HG03378 (cell line): ENCODE data around the gene ADCY2.

Source experiments
- ATAC-seq: cut with Tn5 transposase; IDR thresholded peaks from one replicate; pipeline ENCODE4 v1.9.1; 2021; ENCODE audit warnings: mild to moderate bottlenecking, moderate library complexity; ENCODE audit not compliant: unreplicated experiment

Gene ADCY2

DNA sequence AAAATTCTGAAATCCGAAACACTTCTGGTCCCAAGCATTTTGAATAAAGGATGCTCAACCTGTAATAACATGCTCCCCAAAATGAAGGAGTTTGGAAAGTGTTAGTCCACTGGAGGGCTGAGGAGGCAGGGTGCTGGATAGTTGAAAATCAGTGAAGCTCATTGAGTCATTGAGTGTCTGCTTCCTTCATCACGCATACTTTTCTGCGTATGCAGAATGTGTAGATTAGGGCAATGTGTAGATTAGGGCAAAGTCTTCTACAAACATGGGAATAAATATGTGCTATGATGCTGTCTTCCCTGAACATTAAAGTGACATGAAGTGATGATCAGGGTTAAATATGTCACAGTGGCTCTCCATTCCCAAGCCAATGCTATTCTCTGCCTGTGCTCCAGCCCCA is 261.2 kb downstream of the ADCY2 start:
- no peak for ATAC-seq

DNA sequence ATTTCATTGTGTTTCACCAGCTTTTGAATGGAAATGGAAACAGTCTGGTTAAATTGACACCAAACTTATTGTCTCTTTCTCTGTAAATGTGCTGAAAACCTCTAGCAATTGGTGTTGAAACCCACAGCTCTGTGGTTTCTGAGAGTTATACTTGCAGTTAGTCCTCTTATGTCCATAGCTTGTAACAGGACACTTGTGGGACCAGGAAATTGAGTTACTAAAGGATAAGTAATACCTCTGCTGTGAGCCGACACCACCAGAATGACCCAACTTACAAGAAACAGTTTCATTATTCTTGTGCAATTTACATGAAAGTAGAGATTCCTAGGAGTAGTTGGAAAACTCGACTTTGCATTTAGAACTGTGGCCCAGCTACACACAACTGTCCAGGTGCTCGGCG is 263.5 kb downstream of the ADCY2 start:
- ATAC-seq = no peak

DNA sequence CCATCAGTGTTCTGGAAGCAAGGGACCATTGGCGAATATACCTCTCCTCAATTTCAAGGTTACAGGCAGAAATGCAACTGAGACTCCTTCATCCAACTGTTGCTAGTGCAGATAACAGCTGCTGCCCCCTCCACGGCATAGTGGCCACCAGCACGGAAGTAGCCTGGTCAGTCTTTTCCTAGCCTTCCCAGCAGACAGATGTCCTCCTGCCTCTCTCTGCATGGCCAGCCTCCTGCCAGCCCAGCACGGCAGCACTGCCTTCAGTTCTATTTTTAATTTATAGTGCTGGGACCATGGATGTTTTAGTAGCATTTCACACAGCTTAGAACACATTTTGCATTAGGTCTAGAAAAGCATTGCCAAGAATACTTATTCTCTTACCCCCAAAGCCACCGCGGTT is 266.4 kb downstream of the ADCY2 start:
- ATAC-seq = no peak

DNA sequence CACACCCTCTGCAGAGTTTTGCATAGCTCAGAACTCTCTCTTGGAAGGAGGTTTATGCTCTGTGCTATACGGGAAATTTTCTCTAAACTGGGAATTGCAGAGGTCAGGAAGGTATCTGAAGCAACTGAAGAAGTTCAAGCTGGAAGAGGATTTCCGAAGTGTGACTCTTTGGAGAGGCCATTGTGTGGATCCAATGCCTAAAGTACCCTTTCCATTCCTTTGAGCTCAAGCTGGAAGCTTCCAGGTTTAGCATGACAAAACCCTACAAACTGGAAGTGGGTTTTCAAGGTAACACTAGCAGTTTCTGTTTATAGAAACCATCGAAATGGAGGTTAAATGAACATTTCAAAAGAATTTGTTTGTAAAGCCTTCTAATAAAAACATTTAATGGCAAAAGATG is 267.9 kb downstream of the ADCY2 start:
- ATAC-seq = no peak

DNA sequence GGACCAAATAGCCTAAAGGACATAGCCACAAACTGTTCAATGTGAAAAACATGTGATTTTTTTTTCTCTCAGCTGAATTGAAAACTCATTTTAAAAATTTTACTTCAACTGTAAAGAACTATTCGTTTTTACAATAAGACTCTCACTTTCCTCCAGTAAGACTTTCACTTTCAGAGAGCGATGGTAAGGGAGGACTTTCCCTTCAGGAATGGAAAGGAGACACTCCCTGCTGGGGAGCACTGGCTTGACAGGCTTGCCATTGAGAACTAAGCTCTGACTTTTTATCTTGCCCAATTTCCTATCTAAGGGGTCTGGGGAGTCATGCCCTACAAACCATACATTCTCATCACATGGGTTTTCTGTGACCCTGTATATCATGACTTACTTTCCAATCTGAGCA is 268.3 kb downstream of the ADCY2 start:
- ATAC-seq = no peak

DNA sequence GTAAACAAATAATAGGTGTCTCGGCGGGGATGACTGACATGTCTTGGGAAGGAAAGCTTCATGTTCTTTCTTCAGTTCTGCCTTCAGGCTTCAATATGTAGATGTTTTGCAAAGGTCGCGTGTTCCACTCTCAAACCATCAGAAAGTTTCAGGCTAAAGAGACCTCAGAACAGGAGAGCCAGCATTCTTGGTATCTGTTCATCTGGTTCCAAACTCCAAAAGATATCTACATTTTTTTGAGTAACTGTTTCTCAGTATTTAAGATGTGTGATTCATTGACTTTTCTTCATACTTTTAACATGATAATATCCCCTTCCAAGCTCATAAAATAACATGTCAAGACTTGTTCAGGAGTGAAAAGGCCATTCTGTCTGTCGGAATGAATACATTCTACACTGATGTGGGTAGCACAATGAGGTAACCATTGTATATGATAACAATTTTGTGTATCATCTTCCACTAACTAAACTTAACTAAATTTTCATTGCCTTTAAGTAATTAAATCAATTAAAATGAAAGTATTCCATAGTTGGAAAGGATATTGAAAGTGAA is 271.4 kb downstream of the ADCY2 start:
- no peak for ATAC-seq

DNA sequence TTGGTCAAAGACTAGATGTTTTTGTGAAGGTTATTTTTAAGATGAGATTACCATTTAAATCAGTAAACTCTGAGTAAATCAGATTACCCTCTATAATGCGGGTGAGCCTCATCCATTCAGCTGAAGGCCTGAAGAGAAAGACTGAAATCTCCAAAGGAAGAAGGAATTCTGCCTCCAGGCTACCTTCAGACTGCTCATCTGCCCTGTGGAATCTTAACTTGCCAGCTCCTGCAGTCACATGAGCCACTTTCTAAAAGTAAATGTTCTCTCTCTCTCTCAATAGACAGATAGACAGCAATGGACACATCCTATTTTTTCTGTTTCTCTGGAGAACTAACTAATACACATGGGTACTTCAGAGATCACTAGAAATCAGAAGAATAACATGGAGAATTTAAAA is 272.2 kb downstream of the ADCY2 start:
- no peak for ATAC-seq

DNA sequence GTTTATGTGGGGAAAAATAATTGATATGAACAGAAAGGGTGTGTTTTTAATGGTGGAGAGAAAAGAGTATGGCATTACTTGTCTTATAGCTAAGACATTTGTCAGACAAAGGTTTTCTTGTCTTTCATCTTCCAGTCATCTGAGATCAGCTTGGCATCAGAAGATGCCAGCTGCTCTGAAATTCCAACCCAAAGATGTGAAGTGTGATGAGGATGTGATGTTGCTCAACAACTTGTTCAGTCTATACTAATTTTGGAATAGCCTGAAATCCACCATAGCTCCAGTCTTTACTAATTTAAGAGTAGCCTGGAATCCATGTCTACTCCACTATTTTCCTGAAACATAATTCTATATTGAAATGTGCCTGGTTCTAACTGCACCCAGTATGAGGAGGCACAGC is 272.7 kb downstream of the ADCY2 start:
- ATAC-seq = no peak

DNA sequence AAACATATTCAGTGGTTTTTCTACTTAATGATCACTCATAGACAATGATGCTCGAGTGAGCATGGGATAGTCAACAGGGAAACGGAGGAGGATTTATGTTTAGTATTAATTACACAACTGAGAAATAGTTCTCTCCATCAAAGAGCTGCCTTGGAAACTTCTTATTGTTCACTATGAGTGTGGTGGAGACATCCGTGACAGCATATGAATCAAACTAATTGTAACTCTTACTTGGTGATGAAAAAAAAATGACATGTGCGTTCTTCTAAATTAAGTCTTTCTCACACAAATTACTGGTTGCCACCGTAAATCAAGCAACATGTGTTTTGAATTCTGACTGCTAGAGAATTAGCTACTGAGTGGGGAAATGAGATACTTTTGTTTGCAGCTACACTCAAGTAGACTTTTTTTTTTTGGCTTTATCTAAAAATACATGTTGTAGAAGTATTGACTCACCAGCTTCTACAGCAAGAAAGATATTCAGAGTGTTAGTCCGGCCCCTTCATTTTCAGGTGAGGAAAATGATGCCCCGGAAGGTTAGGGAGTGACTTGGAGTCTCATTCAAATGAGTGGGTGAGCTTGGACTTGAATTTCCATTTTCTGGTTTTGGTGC is 275.5 kb downstream of the ADCY2 start:
- ATAC-seq = no peak

DNA sequence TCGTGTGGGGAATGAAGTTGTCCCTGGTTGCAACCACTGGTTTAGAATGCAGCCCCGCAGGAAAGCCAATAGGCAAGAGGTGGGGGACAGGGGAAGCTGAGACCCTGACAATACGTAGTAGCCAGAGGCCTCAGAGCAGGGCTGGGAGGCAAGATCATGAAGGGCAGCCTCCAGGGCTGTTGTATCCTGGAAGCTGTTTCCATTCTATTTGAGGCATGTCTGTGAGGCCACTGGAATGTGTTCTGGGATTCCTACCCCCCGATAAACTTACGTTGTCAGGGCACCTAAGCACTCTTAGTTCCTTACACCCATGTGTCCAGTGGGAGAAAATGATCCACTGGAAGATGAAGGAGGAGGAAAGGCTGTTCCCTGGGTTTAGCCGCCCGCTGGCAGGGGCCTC is 277.7 kb downstream of the ADCY2 start:
- ATAC-seq = no peak

DNA sequence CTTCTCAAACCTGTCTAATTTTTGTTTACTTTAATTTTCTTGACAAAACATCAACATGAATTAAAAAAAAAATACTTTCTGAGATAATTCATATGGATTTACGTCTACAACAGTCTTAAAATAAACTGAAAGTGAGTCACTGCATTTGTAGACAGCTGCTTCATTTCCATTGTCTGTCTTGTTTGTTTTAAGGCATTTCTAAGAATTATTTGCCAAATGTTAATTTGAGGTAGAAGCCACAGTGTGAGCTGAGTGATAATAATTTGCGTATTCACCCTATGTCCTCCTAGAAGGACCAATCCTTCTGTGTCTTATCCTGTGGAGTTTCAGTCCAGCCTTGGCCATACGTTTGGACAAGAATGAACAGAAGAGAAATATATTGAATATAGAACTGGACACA is 280.5 kb downstream of the ADCY2 start:
- ATAC-seq = no peak

DNA sequence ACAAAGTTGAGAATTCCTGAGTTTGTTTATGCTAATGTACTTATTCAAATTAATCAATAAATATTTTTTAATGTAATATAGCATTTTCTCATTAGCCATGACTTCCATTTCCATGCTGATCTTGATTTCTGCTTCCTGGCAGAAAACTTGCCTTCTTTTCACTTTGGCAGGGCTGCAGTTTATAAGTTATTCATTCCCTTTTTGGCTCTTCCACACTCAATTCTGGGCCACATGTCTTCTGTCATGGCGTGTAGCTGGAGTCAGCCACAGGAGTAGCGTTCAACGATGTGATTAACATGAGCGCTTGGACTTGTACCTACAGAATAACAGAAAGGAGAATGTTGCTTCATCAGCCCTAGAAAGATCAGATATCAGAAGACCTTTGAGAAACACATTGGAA is 282.1 kb downstream of the ADCY2 start:
- ATAC-seq = no peak

DNA sequence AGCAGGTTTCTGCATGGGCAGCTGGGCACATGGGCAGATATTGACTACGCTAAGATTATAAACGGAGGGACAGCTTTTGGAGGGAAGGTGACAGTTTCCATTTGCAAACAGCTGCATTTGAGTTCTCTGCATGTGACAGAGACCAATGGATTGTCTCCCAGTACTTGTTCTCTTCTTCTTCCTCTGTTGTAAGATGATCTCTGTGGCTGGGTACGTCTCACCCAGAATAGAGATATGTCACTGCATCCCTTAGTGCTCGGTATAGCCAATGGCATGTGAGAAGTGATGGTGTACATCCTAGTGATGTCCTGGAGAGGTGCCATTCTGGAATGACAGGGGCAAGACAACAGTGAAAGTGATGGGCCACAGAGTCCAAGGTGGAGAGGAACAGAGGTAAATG is 283.7 kb downstream of the ADCY2 start:
- no peak for ATAC-seq

DNA sequence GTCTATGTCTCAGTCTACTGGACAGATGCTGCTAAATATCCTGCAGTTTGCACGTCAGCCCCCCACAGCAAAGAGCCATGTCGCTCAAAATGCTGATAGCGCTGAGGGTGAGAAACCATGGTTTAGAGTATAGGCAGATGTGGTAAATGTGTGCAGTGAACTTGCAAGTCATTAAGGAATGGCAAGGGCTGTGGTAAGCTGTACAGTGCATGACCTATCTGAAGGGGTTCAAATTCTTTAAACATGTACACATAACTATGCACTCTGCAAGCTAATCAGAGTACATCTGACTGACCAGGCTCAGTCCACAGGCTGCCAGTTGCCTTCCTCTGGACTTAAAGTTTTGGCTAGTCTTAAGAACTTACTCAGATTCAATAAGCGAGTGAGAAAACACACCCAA is 284.3 kb downstream of the ADCY2 start:
- ATAC-seq = no peak

DNA sequence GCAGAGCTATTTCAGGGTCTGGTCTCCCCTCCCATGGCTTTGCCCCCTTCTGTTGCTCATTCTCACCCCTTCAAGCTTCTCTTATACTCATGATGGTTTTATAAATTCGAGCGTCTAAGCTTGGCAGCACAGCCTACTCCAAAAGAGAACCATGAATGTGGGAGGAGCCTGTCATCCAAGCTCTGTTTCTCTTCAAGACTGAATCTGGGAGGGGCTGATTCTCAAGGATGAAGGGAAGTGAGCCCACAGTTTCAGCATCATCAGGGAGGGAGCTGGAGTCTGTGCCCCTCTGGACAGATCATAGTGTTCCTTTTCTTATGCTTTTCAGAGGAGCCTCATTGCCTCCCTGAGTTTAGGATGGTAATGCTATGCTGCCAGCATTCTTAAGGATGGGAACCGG is 286.4 kb downstream of the ADCY2 start:
- ATAC-seq = no peak

DNA sequence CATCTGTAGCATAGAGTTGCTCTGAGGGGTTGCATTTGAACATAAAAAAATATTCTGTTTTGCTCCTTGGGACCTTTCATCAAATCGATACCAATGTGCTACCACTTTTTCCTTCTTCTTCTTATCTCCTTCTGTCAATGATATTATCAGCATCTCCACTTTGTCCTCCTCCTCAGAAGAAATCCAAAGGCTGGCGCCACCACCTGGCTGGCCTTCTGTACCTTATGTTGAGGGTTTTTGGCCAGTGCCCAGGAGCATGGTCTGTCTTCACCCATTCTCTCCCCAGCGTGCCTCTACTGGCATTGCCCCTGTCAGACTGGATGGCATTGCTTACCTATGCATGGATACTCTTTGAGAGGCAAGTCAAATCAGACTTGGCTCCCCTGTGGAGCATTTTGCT is 287.8 kb downstream of the ADCY2 start:
- ATAC-seq = no peak

DNA sequence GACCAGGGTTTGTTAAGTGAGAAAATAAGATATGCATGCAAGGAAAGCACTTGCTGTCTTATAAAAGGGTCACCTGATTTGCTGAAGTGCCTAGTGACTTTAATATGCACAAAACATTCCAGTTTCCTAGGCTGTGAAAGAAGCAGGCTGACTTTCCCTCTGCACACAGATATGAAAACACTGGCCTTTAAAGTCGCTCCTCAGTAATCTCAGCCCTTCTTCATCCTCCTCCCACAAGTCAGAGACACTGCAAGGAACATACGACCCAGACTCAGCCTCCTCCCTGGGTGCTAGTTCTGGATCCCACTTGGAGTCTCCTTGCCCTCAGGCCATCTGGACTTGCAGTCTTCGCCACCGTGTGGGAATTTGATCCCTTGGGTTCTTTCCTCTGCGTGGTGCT is 288.9 kb downstream of the ADCY2 start:
- no peak for ATAC-seq

DNA sequence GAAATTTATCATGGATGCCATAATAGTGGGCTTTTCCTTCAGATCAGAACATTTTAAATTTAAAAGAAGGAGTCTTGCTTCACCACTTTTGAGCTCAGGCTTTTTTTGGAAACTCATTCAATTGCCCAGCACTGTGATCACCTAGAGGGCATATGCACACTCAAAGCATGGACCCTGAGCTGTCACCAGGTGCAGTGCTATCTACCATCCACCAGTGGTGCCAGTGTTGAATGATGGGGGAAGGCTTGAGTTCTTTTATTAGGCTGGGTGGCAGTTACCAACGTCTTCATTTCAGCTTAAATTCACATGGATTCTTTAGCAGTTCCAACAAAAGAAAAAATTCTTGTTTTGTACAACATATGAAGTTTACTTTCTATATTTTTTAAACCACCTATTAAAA is 290.9 kb downstream of the ADCY2 start:
- no peak for ATAC-seq

DNA sequence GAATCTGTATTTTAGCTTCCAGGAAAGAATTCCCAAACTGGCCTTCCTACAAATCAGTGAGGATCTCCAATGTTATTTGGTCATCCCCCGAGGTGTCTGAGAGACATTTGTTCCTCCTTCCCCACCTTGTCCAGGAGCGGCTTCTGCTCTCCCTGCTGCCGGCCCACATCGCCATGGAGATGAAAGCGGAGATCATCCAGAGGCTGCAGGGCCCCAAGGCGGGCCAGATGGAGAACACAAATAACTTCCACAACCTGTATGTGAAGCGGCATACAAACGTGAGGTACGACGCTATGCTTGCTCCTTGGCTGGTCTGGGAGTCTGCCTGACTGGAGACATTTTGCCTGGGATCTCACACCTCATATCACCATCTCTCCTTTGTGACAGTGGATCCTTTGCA is 294.6 kb downstream of the ADCY2 start:
- no peak for ATAC-seq

DNA sequence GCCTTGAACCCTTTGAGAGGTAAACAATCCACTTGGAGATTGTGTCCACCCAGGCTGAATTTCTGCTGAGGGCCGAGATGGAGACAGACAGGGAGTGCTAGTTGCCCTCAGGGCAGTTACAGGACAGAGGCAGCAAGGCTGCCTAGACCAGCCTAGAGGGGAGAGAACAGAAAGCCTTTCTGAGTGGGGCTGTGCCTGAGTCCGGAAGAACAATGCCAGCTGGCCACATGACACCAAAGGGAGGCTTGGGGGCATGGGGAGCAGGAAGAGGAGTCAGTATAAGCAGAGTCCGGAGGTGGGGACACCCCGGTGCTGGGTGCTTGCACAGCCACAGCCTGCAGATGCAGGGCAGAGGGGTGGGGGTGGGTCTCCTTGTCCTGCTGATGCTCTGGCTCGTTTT is 309.3 kb downstream of the ADCY2 start:
- no peak for ATAC-seq

DNA sequence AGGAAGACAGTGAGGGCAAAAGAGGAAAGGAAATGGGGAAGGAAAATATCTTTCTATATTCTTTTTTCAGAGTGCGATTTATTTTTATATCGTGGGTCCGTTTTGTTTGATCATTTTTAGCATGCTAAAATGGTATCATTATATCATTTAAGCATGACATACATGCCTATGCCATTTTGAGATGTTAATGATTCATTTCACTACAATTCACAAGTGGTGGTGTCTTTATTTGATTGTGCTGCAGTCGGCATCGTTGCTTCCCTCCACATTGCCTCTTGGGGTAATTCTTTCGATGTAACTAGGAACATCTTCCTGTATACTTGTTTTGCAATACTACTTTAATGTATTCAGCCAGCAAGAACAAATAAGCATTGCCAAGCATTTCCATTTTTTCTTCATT is 309.8 kb downstream of the ADCY2 start:
- ATAC-seq = no peak

DNA sequence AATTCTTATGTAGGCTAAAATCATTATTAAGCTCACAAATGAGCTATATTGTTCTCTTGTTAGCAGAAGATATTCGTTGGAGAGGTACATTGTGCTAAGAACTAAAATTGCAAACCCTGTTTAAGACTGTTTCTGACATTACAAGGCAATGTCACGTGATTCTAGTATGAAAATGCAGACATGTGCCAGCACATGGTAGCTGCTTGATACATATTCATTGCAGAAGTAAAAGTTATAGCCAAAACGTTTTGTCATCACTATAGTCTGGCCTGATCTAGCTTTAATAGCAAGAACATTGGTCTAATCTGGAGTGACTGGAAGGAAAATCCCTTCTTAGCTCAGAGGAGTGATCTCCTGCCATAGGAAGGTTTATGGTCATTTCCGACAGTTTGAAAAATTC is 310.3 kb downstream of the ADCY2 start:
- ATAC-seq = no peak

DNA sequence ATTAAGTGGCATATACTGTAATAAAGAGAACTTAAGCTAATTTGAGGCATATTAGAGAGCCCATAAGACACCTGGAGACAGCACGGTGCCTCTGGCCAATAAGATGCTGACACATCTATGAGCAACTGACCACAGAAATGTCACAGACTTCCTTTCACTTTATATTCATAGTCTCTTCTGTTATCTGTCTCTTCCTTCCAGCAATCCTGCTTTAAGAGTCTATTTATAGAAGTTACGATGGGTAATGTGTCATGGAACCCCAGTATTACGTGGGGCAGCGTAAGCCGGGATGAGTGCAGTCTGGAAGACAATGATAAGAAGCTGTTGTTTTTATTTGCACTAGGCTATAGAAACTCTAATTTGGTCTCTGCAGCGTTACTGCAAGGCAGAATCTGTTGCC is 318.2 kb downstream of the ADCY2 start:
- no peak for ATAC-seq
